ENCODE results near the gene GPN3. TPM values are rescaled to one million over a fixed set of nuclear protein-coding genes. Genes with fewer than 3 reads are reported as not detected.
"Not testable (repeated sequence)": the region's sequence is repeated elsewhere in the genome, so short reads cannot be mapped to it uniquely, and the experiment has no call there.

The GPN3 gene
- total RNA-seq, 1 experiment from 2014 or later = 44.0 TPM

DNA sequence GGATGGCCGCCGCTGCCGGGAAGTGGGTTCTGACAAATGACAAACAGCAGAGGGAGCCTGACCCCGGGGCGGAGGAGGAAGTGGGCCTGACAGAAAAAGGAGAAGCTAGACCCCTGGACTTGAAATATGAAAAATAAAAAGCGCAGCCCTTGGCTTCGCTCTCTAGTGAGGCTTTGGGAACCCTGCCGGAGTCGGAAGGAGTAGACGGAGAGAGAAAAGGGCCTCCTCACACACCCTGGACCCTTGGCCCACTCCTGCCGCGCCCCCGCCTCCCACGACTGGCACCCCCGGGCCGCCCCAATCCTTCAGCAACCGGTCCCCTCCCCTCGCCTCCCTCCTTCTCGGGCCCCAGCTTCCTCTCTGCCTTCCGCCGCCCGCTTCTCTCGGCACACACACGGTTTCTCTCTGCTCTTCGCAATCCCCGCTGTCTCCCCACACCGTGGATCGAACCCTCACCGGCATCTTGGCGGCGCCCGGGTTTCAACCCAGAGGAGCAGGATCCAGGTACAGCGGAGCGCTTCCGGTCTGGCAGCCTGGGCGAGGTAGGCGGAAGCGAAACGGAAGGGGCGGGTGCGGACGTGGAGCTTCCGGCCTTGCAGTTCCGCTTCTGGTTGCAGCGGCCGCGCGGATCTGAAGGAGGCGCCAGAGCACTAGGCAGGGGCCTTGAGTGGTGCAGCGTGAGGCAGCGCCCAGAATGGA lies 18.1 kb downstream of the GPN3 start, which contains the start of gene ARPC3:
TSS of gene ARPC3 (minus strand) at position 539 of the 699 bp plus-strand sequence. CDS start at position 462, 77 bp downstream.
- DNase-seq (ENCODE audit: extremely low read depth, low read depth) = peak; percentile 91

DNA sequence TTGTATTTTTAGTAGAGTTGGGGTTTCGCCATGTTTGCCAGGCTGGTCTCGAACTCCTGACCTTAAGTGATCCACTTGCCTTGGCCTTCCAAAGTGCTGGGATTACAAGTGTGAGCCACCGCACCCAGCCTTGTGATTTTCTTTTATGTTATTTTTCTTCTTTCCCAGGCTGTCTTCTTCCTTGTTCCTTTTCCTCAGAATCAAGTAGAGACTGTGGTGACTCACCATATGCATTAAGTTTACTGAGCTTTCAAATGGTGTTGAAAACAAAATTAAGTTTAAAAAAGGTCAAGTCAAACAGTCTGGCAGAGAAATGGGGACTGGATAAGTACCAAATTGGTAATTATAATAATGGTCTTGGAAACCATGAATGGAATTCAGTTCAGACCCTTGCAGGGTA lies 23.6 kb downstream of the GPN3 start:
- DNase-seq (ENCODE audit: extremely low read depth, low read depth) = no peak

DNA sequence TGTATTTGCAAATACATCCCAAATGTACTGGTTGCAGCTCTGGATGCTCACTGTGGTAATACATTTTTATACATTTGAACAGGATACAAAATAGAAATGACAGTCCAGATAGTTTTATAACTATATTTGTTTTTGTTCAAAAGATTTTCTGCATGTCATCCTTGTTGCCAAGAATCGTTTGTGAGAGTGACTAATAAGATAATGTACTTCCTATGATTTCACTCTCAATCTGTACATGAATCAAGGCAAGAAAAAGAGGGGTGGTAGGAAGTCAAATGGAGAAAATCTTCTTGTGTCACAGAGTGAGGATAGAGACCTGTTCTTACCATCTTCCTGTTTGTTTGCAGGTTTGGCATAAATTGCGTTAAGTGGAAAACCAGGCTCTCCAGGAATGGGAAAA lies 31.8 kb downstream of the GPN3 start:
- no peak for DNase-seq (ENCODE audit: extremely low read depth, low read depth)

DNA sequence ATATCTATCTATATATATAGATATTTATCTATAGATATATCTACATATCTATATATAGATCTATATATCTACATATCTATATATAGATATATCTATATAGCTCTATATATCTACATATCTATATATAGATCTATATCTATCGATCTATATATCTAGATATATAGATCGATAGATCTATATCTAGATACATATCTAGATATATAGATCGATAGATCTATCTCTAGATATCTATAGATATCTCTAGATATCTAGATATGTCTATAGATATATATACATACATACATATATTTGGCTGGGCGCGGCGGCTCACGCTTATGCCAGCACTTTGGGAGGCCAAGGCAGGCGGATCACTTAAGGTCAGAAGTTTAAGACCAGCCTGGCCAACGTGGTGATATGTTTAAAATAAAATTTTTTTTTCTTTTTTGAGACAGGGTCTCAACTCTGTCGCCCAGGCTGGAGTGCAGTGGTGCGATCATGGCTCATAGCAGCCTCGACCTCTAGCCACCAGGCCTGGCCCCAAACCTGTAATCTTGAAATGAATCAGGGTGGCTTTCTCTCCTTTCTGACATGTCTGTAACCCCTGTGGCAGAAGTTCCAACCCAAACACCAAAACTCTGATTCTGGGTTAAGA lies 36.0 kb downstream of the GPN3 start:
- no peak for DNase-seq (ENCODE audit: extremely low read depth, low read depth)

DNA sequence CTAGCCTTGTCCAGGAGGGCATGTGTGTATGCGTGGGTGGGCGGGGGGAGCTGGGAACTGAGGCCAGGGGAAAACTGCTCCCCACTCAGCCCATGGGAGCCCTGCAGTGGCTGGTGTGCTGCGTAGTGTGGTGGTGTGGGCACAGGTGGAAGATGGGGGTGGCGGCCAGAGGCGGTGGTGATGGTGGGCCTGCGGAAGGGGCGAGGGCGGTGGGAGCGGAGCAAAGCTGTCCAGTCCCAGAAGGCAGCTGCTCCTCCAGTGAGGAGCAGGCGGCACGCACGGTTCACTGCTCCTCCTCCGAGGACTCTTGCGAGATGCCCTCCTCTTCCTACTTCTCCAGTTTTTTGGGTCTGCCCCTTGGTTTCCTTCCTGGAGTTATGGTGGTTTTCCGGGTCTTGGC lies 38.4 kb downstream of the GPN3 start:
- not testable (repeated sequence) for DNase-seq (ENCODE audit: extremely low read depth, low read depth)

DNA sequence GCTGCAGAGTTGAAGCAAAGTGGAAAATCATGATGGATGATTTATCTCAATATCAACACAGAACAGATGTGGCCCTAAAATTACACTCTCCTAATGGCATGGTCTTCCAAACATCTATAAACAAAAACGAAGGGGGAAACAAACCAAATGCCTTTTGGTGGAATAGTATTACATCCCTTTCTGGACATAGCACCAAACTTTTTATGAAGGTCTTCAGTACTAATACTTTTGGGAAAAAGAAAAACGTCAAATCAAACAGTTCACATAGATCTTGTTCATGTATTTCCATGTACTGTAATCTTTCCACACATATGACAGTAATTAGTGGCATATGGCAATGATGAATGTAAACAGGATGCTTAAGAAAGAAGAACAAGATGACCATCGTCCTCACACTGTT lies 41.7 kb downstream of the GPN3 start:
- no peak for DNase-seq (ENCODE audit: extremely low read depth, low read depth)

DNA sequence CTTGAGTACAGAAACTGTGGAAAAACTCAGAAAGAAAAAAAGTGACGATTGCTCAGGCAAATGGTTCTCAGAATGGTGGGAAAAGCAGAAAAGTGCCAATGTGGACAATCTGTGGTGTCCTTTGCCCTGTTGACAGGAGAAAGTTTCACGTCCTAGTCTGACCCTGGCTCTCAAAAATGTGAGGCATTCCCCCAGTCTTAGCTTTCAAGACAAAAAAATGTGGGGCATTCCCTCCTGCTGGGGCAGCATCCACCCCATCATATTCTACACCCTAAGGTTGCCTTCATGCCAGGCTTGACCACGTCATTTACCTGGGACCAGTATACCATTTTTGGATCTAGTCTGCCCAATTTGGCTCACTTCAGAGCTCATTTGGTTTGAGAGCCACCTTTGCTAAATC lies 43.8 kb downstream of the GPN3 start:
- DNase-seq (ENCODE audit: extremely low read depth, low read depth) = no peak

DNA sequence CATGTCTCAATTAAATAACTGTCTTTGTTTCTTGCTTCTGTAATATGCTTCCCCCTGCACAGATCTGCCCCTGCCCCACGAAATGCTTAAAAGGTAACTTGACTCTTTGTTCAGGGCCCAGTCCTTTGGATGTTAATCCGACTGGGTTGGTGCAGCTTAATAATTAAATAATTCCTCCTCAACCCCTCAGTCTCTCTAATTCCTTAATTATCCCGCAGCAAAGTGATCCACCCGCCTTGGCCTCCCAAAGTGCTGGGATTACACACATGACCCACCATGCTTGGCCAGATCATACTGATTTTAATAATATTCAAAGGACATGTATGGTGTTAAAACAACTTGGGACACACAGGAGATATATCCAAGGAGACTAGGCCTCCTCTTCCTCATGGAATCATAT lies 46.4 kb downstream of the GPN3 start:
- DNase-seq (ENCODE audit: extremely low read depth, low read depth) = no peak

DNA sequence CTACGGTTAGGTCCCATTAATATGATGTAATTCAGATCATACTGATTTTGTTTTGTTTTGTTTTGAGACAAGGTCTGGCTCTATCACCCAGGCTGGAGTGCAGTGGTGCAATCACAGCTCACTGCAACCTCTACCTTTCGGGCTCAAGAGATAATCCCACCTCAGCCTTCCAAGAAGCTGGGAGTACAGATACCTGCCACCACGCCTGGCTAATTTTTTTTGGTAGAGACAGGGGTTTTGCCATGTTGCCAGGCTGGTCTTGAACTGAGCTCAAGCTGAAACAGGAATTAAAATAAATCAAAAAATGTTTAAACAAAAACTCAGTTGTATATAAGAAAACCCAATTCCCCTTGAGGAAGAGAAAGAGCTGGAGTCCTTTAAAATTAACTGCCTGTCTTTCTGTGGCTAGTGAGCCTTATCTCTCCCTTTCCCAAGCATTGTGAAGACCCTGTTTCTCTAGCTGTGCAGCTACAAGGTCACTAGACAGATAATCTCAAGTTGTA lies 46.8 kb downstream of the GPN3 start:
- no peak for DNase-seq (ENCODE audit: extremely low read depth, low read depth)

DNA sequence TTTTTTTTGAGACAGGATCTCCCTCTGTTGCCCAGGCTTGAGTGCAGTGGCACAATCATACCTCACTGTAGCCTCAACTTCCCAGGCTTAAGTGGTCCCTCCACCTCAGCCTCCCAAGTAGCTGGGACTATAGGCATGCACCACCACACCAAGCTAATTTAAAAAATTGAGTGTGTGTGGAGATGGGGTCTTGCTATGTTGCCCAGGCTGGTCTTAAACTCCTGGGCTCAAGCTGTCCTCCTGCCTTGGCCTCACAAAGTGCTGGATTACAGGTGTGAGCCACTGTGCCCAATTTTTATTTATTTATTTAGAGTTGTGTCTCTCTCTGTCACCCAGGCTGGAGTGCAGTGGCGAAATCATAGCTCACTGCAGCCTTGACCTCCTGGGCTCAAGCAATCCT lies 47.4 kb downstream of the GPN3 start:
- not testable (repeated sequence) for DNase-seq (ENCODE audit: extremely low read depth, low read depth)

DNA sequence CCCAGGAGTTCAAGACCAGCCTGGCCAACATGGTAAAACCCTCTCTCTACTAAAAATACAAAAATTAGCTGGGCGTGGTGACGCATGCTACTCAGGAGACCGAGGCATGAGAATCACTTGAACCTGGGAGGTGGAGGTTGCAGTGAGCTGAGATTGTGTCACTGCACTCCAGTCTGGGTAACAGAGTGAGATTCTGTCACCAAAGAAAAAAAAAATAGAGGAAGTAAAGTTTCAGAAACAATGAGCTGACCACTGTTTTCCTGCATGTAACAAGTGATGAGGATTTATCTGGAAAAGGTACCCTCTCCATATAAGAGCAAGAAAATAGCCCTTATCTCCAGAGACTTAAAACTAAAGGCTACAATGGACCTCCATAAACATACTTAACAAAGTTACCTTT lies 50.9 kb downstream of the GPN3 start:
- DNase-seq (ENCODE audit: extremely low read depth, low read depth) = not testable (repeated sequence)

DNA sequence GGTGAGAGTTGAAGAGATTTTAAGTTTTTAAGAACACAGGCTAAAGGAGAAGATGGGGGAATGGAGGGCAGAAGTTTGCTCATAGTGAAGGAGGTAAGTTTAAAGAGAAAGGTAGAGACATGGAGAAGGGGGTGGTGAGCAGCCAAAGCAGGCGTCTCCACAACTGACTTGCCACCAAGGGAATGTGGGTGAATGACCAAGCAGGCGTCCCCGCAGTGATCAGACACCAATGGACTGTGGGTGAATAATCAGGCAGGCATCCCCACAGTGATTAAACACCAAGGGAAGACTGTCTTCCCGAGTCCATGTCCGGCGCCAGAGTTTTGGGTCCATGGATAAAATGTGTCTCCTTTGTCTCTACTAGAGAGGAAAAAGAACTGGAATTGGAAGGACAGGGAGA lies 58.0 kb downstream of the GPN3 start:
- not testable (repeated sequence) for DNase-seq (ENCODE audit: extremely low read depth, low read depth)

DNA sequence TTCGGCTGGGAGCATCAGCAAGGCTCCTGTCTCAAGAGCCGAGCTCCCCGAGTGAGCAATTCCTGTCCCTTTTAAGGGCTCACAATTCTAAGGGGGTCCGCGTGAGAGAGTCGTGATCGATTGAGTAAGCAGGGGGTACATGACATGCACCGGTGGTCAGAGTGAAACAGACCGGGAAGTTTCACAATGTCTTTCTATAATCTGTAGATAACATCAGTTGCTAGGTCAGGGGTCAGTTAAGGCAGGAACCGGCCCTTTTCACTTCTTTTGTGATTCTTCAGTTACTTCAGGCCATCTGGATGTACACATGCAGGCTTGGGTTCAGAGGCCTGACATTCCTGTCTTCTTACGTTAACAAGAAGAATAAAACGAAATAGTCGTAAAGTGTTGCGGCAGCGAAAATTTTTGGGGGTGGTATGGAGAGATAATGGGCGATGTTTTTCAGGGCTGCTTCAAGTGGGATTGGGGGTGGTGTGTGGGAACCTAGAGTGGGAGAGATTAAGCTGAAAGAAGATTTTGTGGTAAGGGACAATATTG lies 62.9 kb downstream of the GPN3 start:
- DNase-seq (ENCODE audit: extremely low read depth, low read depth) = not testable (repeated sequence)

DNA sequence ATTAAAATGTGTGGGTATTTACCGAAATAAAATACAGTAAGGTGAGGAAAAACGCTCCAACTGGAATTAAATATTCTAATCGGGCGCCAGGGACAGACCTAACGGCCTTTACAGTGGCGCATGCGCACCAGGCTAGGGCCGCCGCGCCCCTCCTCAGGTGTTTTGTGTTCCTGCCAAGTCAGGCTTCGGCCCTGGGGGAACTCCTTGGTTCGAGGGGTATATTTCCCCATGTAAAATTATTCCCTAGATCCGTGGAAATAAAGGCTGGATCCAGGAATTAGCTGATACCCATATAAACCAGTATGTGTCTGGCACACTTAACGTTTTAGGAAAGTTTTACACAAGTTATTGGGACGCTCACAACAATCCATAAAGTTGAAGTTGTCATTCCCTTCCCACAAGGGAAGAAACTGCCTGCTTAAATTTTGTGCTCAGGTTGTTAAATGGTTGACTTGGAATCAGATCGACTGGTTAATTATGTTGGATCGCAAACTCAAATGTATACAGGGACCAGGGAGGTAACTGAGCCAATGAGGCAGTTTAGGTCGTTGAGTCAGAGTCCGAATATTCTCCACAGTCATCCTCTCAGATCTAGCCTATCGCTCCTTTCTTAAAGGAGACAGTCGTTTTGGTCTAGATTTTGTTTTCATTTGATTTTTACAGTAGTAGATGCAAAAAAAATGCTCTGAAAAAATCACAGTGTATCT lies 63.9 kb downstream of the GPN3 start:
- peak; percentile 74 for DNase-seq (ENCODE audit: extremely low read depth, low read depth)

DNA sequence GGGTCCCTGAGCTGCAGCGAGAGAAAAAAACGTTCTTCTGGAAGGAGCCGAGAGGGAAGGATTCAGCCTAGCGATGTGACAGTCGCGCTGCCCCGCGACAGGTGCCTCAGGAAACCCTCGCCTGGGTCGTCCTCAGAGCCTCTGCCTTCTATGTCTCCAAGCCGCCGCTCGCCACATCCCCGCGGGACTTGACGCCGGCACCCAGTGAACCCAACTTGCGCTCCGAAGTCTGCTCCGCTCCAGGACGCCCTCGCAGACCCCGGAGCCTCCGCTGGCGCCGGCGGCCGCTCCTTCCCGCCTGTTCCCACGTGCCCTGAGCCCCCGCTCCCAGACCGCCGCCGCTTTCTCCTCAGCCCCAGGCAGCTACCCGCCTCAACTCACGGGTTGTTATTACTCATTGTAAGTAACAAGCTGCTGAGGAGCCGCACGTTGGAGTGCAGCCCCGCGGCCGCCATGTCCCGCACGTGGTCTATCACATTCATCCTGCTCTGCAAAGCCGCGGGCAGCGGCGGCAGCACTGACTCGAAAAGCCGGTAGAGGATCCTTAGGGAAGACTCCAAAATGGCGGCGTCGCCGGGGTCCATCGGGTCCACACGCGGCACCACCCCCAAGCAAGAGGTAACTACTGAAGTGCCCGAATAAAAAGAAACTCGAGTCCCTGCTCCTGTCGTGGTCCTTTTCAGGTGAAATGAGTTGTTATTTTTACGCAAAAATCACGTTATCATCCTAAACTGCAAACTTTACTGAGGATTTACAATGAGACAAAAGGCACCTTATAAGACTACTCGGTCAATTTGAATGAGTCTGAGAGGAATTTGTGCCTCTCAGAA lies 64.7 kb downstream of the GPN3 start, which contains the start of gene ANAPC7:
TSS of gene ANAPC7 (minus strand) at position 563 of the 830 bp plus-strand sequence. CDS start at position 482, 81 bp downstream.
- peak; percentile 89 for DNase-seq (ENCODE audit: extremely low read depth, low read depth)

Small RNA genes within 50 kb of the gene (small RNA-seq; reads per million reads assigned to genes)
- gene RF00278 = 0 to 0.06 reads per million in 2 experiments

Other genes starting within 250 kb of the GPN3 start
- gene ATP2A2, start 187.0 kb downstream of the GPN3 start, total RNA-seq (2014; rRNA removed; shearing (Covaris generic)) = 130 and 150 TPM in 2 replicates
- gene ANAPC7, start 64.5 kb downstream of the GPN3 start, total RNA-seq (2014; rRNA removed; shearing (Covaris generic)) = 80.5 and 87.7 TPM in 2 replicates
- gene ARPC3, start 17.9 kb downstream of the GPN3 start, total RNA-seq (2014; rRNA removed; shearing (Covaris generic)) = 197 and 222 TPM in 2 replicates
- 46.4 and 48.1 TPM in 2 replicates for gene FAM216A, start 588 bp upstream of the GPN3 start, total RNA-seq (2014; rRNA removed; shearing (Covaris generic))
- gene VPS29, start 33.9 kb upstream of the GPN3 start, total RNA-seq (2014; rRNA removed; shearing (Covaris generic)) = 74.1 and 87.8 TPM in 2 replicates
- gene RAD9B, start 34.1 kb upstream of the GPN3 start, total RNA-seq (2014; rRNA removed; shearing (Covaris generic)) = 0.12 and 0.43 TPM in 2 replicates
- gene PPTC7, start 115.1 kb upstream of the GPN3 start, total RNA-seq (2014; rRNA removed; shearing (Covaris generic)) = 12.7 and 13.6 TPM in 2 replicates
- gene TCTN1, start 145.9 kb upstream of the GPN3 start, total RNA-seq (2014; rRNA removed; shearing (Covaris generic)) = 38.8 and 42.6 TPM in 2 replicates
- 52.0 and 61.7 TPM in 2 replicates for gene HVCN1, start 220.9 kb upstream of the GPN3 start, total RNA-seq (2014; rRNA removed; shearing (Covaris generic))

Data from NCI-H460 (cell line).